ENCODE data around the gene EML4.
A peak's percentile ranks its signal among the peaks of the same experiment; 100 is the strongest.
"Not testable (repeated sequence)": the region's sequence is repeated elsewhere in the genome, so short reads cannot be mapped to it uniquely, and the experiment has no call there.

The EML4 gene

GRCh38 chr2:42173467-42173866 lies 4.3 kb downstream of the EML4 start:
- DNase-seq: not testable (repeated sequence)

- DNase-seq: no peak
Measured at GRCh38 chr2:42176992-42177738, 8.0 kb downstream of the EML4 start.

DNA sequence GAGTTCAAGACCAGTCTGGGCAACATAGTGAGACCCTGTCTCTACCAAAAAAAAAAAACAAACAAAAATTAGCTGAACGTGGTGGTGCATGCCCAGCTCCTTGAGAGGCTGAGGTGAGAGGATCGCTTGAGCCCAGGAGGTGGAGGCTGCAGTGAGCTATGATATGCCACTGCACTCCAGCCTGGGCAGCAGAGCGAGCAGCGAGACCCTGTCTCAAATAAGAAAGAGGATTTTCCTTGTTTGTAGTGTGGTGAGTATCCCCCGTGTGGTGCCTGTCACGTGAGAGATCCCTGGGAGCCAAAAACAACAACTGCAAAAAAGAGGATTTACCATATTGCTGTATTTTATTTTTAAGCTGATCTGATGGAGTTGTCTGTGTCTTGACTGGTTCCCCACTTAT lies 9.2 kb downstream of the EML4 start:
- no peak for DNase-seq

GRCh38 chr2:42180300-42180699 lies 11.1 kb downstream of the EML4 start:
- DNase-seq: no peak

- no peak for DNase-seq
Measured at GRCh38 chr2:42182654-42183308, 13.6 kb downstream of the EML4 start.

DNA sequence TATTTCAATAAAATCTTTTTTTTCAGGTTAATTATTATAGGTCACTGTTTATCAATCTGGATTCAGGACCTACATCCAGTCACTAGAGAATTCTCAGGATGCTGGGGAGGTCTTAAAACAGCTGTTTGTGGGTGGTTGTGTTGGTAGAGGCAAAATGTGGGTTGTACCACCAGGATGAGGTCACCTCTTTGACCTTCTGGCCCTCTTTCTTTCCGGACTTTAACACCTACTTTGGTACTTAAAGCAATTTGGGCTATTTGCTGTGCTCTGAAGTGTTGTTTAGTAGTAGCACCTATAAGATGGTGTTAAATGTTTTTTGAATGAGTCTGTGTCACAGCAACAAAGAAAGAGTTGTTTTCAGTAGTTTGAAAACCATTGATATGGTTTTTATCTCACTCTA lies 14.6 kb downstream of the EML4 start:
- no peak for DNase-seq

GRCh38 chr2:42184346-42184745 lies 15.2 kb downstream of the EML4 start:
- DNase-seq: no peak

- no peak for DNase-seq
Measured at GRCh38 chr2:42185220-42185921, 16.2 kb downstream of the EML4 start.

DNA sequence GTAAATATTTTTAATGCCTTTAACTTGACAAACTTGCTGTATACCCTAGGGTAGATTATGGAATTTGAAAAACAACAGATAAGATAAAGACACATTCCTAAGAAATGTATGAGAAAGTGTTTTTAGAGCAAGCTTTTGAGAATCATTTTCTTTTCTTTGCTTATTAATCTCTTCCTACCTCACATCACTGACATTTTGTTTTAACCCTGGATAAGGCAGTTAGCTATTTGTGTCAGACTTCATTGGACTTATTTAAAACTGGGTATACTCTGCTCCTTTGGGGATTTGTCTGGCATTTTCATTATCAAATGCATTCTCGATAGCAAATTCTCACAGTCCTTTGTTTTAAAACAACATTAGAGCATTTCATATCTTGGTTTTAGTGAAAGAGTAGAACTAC lies 17.2 kb downstream of the EML4 start:
- no peak for DNase-seq

DNA sequence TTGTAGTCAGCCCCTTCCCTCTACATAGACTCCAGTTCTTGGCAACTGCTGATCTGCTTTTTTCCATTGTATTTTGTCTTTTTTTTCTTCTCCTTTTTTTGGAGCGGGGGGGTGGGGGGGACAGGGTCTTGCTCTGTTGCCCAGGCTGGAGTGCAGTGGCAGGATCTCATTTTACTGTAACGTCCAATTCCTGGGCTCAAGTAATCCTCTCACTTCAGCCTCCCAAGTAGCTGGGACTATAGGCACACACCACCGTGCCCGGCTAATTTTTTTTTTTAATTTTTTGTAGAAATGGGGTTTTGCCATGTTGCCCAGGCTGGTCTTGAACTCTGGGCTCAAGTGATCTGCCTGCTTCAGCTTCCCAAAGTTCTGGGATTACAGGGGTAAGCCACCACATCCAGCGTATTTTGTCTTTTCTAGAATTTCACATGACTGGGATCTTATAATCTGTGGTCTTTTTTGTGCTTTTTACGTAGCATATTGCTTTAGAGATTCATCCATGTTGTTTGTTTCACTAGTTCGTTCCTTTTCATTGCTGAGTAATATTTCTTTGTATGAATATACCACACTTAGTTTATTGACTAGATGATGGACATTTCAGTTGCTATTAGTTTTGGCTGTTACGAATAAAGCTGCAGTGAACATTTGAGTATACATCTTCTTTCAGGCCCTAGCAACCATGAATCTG lies 17.9 kb downstream of the EML4 start:
- no peak for DNase-seq

GRCh38 chr2:42187886-42188285 lies 18.7 kb downstream of the EML4 start:
- DNase-seq: no peak

- no peak for DNase-seq
Measured at GRCh38 chr2:42189235-42189566, 20.0 kb downstream of the EML4 start.

GRCh38 chr2:42190191-42190590 lies 21.0 kb downstream of the EML4 start:
- no peak for DNase-seq

- no peak for DNase-seq
Measured at GRCh38 chr2:42191285-42192009, 22.3 kb downstream of the EML4 start.

- no peak for DNase-seq
Measured at GRCh38 chr2:42192010-42192373, 22.8 kb downstream of the EML4 start.

GRCh38 chr2:42192652-42193566 lies 23.8 kb downstream of the EML4 start:
- no peak for DNase-seq

DNA sequence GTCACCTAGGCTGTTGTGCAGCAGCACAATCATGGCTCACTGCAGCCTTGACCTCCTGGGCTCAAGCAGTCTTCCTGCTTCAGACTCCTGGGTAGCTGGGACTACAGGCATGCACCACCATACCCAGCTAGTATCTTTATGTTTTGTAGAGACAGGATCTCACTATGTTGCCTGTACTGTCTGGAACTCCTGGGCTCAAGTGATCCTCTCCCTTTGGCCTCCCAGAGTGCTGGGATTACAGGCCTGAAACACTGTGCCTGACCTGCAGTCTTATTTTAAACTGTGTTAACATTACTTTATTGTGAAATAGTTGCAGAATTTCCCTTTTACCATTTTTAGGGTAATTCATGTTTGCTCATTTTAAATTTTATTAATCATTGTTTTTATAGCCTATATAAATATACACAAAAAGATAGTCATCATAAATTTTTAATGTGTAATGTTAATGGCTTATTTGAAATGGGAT lies 24.6 kb downstream of the EML4 start:
- DNase-seq: peak; percentile 59 to 61

DNA sequence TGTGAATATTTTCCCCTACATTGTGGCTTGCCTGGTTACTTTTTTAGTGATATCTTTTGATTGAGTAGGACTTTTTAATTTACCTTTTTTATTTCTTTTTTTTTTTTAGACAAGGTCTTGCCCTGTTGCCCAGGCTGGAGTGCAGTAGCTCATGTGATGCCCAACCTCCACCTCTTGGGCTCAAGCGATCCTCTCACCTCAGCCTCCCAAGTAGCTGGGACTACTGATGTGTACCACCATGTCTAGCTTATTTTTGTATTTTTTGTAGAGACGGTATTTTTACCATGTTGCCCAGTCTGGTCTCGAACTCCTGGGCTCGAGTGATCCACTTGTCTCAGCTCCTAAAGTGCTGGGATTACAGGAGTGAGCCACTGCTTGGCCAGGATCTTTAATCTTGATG lies 25.3 kb downstream of the EML4 start:
- DNase-seq: no peak

GRCh38 chr2:42195559-42195958 lies 26.4 kb downstream of the EML4 start:
- DNase-seq: no peak

DNA sequence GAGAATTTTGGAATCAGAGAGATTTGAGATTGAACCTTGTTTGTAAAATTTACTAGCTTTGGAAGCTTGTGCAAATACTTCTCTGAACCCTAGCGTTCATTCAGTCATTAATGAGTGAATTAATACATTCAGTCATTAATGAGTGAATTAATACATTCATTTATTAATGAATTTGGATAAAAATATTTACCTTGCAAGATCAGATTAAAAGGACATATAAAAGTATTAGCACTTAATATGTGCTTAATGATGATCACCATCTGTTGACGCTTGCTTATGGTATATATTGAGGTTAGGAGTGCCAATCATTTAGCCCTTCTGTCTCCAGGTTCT lies 26.9 kb downstream of the EML4 start:
- no peak for DNase-seq

- peak; percentile 69 to 73 for DNase-seq
Measured at GRCh38 chr2:42196403-42197267, 27.5 kb downstream of the EML4 start.

All from inflammatory macrophage treated with lipopolysaccharide for 1 hour (primary cell).